Renal pelvis (tissue), 4 donors: ENCODE measurements around the gene PSRC1. TPM values are rescaled to one million over a fixed set of nuclear protein-coding genes. Genes with fewer than 3 reads are reported as not detected.

Experiments used
- DNase-seq: peaks from one replicate; pipeline ENCODE4 v3.0.0-alpha.2; 2013
- polyA plus RNA-seq, 3 donors: library from polyadenylated mRNA; unstranded; fragments of 120-200 nt; gene quantifications; one replicate each; pipeline ENCODE4 v1.2.1, GENCODE V29; 2013; ENCODE audit not compliant: insufficient read length in 3 of 3

Gene PSRC1
- polyA plus RNA-seq, 3 donors, result 24.6 to 34.2 (median 30.7) TPM

DNA sequence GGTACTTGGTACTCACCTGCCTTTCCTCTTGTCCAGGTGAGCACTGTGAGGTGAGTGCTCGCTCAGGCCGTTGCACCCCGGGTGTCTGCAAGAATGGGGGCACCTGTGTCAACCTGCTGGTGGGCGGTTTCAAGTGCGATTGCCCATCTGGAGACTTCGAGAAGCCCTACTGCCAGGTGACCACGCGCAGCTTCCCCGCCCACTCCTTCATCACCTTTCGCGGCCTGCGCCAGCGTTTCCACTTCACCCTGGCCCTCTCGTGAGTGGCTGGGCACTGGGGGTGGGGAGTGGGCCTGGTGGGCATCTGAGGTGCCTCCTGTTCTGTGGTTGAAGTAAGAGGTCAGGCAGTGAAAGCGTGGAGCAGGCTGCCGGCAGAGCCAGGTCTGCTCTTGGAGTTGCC, 21.9 kb downstream of the PSRC1 start:
- no peak for DNase-seq

DNA sequence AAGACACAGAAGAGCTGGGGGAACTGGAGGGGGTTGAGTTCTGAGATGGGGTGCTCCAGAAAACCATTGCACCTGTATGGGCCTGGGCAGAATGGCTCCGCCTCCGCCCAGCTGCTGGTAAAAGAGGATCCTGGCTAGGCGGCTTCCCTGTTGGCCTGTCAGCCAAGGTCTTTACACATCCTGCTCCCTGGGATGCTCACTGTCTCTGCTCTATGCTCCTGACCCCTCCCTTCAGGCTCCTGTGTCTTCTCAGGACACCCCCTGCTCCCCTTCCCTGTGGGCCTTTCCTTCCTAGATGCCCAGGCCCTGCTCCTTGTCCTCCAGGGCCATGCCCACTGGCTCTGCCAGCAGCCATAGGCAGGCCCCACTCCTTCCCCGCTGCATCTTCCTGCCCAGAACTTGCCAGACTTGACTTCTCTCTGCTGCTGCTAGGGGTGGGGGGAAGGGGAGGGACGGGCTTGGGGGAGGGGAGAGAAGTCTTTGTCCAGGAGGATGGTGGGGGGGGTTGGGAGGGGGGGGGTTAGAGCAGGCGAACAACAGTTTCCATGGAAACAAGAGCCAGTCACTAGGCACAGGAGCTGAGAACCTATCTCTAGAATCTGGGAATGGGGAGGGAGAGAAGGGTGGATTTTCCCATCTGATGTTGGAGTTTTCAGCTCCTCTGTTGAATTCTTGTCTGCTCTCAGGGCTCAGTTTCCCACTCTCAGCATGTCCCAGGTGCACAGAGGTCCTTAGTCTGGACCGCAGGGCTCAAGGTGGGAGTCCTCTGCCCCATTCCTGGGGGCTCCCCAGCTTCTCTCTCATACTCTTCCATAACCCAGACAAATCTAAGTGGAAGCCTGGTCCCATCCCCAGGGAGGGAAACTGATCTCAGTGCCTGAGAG, 23.0 kb downstream of the PSRC1 start:
- DNase-seq, result no peak

DNA sequence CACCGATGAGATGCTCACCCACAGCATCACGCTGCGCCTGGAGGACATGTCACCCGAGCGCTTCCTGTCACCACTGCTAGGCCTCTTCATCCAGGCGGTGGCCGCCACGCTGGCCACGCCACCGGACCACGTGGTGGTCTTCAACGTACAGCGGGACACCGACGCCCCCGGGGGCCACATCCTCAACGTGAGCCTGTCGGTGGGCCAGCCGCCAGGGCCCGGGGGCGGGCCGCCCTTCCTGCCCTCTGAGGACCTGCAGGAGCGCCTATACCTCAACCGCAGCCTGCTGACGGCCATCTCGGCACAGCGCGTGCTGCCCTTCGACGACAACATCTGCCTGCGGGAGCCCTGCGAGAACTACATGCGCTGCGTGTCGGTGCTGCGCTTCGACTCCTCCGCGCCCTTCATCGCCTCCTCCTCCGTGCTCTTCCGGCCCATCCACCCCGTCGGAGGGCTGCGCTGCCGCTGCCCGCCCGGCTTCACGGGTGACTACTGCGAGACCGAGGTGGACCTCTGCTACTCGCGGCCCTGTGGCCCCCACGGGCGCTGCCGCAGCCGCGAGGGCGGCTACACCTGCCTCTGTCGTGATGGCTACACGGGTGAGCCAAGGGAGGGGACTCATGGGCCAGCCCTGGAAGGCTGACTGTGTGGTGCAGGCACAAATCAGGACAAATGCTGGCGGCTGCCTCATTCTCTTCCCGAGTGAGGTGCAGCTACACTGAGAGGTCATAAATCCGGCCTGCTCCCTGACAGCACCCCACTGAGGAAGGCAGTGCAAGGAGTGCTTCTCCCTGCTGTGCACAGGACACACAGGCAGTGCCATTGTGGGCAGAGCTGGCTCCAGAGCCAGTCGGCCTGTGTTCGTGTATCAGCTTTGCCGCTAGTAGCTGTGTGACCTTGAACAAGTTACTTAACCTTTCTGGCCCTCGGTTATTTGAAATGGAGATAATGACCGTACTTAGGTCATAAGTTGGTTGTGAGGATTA, 24.2 kb downstream of the PSRC1 start:
- no peak for DNase-seq

GRCh38 chr1:109257682-109258421, 25.1 kb downstream of the PSRC1 start:
- DNase-seq, result no peak

DNA sequence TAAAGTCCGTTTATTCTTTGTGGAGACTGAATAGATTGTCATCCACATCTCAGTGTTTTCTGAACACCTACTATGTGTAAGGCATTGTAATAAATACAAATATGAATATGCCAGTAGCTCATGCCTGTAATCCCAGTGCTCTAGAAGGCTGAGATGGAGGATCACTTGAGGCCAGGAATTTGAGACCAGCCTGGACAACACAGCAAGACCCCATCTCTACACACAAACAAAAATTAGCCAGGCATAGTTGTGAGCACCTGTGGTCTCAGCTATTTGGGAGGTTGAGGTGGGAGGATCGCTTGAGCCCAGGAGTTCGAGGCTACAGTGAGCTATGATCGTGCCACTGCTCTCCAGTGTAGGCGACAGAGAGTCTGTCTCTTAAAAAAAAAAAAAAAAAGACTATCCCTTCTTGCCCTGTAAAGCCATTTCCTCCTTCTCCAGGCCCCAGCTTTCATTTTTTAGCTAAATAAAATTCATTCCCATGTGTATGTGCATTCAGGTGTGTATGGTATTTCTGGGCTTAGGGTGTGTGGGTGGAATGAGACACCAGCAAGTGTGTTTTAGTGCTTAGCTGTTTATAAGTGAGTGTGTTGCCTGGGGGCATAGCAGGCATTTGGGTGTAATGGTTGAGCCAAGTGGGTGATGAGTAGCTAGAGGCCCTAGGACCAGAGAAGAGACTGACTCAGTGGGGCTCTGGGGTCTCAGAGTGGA, 25.8 kb downstream of the PSRC1 start:
- DNase-seq, result no peak

DNA sequence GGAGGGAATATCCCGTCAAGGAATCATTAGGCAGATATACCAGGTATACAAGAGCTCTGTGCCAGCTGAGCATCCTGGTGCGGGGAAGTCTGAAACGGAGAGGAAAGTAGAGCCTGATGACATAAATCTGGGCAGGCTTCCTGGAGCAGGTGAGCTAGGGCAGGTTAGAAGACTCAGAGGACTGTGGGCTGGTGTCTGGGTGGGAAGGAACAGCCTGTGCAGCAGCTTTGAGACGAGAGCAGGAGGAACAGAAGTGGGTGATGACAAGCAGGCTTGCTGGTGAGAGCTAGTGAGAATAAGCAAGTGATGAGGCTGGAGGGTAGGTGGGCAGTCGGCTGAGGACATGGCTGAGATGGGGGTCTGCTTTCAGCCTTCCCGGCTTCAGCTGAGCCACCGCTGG, 26.9 kb downstream of the PSRC1 start:
- no peak for DNase-seq

- DNase-seq, result no peak
Measured at GRCh38 chr1:109255678-109256077, 27.3 kb downstream of the PSRC1 start.

DNA sequence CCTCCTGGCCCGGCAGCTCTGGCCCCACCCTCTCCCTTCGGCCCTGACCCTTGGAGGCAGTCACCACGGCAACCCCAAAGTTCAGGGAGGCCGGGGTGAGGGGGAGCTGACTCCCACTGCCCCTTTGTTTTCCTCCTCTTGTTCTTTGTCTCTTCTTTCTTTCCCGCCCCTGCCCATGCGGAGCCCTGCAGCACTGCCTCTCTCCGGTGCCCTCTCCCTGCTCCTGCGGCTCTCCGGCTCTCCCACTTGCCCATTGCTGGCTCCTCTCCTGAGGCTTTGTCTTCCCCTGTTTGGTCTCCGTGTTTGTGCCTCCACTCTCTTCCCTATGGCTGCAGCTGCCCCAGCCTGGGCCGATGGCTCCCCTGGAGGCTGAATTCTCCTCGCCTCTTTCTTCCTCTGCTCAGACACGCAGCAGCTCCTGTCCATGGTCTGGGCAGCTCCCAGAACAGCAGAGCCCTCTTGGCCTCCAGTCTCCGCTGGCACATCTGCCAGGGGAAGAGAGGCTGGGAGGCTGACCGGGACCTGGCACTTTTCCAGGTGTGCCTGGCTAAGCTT, 27.8 kb downstream of the PSRC1 start:
- DNase-seq, result no peak

DNA sequence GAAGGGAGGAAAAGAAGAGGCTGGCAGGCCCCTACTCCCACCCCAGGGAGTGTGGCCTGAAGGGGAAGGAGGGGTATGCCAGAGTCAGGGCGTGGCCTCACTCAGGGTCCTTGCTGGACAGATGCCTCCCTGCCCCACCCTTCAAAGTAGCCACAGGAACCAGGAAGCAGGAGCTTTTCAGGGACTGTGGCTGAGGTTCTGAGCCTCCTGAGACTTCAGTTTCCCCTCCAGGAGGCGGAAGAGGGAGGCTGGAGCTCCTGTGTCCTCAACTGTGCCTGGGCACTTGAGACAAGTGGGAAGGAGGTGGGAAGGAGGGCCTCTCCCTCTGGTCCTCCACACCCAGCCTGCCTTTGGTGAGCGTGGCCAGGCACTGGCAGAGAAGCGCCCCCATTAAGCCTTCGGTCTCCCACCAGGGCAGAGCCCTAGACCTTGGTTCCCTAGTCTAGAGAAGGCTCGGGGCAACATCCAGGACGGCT, 28.3 kb downstream of the PSRC1 start:
- DNase-seq, result no peak

DNA sequence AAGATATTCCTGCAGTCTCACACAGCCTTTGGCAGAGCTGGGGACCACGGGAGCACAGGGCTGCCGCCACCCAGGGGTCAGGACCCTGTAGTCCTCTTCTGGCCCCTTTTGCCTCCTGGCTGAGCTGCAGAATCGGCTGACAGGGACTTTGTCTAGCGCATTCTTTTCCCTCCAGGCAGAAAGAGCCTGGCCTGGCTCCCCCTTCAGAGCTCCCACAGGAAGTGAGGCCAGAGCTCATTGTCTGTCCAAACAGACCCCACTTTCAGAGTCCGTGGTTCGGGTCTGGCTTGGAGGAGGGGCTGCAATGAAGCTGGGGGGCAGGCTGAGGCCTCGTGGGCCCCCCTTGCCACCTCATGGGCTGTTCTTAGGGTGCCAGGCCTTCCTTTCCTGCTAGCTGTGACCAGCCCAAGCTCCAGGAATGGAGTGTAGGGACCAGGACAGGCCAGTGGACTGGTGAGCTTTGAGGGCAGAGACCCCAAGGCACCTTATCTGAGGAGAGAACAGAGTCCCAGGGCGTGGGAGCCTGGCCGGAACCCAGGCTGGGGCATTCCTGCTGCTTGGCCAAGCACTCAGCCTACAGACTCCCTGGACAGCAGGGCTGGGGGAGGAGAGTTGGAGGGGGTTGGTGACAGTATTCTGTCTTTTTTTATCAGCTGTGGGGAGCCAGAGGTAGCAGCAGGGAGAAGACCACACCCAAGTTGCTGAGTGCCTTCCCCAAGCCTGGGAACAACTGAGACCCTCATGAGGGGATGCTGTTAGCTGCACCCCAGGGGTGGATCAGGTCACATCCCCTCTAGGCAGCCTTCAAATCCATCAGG, 28.9 kb downstream of the PSRC1 start:
- peak; percentile 77 for DNase-seq

GRCh38 chr1:109252893-109253802, 29.8 kb downstream of the PSRC1 start:
- no peak for DNase-seq

GRCh38 chr1:109252167-109252892, 30.6 kb downstream of the PSRC1 start:
- DNase-seq, result no peak

- no peak for DNase-seq
Measured at GRCh38 chr1:109251277-109252166, 31.4 kb downstream of the PSRC1 start.

DNA sequence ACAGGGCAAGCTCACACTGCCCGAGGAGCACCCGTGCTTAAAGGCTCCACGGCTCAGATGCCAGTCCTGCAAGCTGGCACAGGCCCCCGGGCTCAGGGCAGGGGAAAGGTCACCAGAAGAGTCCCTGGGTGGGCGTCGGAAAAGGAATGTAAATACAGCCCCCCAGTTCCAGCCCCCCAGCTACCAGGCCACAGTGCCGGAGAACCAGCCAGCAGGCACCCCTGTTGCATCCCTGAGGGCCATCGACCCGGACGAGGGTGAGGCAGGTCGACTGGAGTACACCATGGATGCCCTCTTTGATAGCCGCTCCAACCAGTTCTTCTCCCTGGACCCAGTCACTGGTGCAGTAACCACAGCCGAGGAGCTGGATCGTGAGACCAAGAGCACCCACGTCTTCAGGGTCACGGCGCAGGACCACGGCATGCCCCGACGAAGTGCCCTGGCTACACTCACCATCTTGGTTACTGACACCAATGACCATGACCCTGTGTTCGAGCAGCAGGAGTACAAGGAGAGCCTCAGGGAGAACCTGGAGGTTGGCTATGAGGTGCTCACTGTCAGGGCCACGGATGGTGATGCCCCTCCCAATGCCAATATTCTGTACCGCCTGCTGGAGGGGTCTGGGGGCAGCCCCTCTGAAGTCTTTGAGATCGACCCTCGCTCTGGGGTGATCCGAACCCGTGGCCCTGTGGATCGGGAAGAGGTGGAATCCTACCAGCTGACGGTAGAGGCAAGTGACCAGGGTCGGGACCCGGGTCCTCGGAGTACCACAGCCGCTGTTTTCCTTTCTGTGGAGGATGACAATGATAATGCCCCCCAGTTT, 32.3 kb downstream of the PSRC1 start:
- DNase-seq, result no peak

- DNase-seq, result no peak
Measured at GRCh38 chr1:109249654-109250401, 33.1 kb downstream of the PSRC1 start.
